GM12801 (cell line): ENCODE data around the gene KLHL29.

Source experiments
- CTCF ChIP-seq: IDR thresholded peaks from one replicate; pipeline ENCODE4 v1.5.1; 2011; ENCODE audit warnings: control low read depth; ENCODE audit not compliant: insufficient read length; ENCODE audit errors: extremely low read depth

The KLHL29 gene

DNA sequence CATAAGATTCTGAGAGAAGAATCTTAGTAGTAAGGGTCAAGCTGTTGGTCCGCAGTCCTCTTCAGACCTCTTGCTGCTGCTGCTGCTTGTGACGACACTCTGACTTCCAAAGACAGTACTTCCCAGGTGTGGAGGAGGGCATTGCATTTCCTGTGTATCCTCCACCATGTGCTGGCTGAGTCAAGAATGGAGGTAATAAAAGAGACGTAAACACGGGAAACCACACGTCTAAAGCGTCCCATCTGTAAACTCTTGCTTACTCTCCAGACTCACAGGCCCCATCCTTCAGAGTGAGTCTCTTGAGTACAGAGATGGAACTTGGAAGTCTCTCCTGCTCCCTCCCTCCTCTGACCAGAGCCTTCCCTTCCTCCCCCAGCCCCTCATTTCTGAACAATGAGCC, 25.6 kb downstream of the KLHL29 start:
- no peak for TF ChIP-seq CTCF

GRCh38 chr2:23411752-23412431, 26.9 kb downstream of the KLHL29 start:
- no peak for TF ChIP-seq CTCF

GRCh38 chr2:23412556-23413155, 27.7 kb downstream of the KLHL29 start:
- TF ChIP-seq CTCF: no peak

DNA sequence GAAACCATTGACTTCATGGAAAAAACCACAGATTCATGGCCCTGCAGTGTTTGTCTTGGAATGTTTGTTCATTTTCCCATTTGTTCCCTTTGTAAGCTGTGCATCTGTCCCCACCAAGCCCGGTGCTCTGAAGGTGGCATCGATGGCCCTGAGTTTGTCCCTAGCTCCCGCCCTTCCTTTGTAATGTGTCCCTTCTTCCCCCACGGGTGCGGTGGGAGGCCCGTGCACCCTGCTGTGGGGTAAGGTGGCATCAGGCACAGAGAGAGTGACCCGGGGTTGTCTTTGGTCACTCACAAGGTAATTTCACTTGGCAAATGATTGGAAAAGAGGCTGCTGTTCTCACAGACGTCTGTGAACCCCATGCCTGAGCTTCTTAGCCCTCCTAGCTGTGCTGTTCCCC, 28.7 kb downstream of the KLHL29 start:
- no peak for TF ChIP-seq CTCF

DNA sequence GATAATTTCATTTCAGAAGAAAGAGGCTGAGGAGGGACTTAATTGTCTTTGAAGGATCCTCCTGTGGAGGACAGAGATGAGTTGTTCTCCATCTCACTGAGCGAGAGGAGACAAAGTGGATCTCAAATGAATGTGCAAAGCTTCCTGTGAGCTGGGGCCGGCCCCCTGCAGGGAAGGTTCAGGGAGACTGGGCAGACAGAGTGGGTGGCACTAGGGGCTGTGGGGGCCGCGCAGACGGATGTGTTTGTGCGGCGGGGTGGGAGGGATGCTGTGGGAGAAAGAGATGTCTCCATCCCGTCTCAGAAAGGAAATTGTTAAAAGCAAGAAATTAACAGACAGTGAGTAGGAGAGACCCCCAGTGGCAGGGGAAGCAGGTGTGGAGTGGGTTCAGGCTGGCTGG, 29.1 kb downstream of the KLHL29 start:
- no peak for TF ChIP-seq CTCF

DNA sequence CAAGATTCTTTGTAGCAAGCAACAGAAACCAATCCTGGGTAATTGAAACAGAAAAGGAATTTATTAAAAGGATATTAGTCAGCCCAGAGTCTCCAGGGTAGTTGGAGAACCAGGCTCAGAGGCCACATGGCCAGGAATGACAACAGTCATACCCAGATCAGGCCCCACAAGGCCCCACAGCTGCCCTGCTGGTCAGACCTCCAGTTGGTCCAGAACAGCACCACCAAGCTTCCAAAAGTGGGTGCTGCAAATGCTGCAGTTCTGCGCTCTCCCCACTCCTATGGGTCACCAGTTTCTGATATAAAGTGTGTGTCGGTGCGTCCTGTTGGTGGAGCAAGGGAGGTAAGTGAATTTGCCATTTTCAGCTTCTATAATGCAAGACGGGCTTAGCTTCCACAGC, 29.9 kb downstream of the KLHL29 start:
- TF ChIP-seq CTCF: no peak

- no peak for TF ChIP-seq CTCF
These were observed 32.3 kb downstream of the KLHL29 start for GRCh38 chr2:23417310-23417709.
